Endodermal cell (in vitro differentiated cells): Measurements from ENCODE around the gene C6orf52. TPM values are rescaled to one million over a fixed set of nuclear protein-coding genes. Genes with fewer than 3 reads are reported as not detected.

Source experiments
- DNase-seq: peaks from one replicate; pipeline ENCODE4 v3.0.0-alpha.2; 2017
- H3K27ac ChIP-seq: 2 replicates; pipeline ENCODE4 v1.5.1; 2013; ENCODE audit warnings: mild to moderate bottlenecking, low read depth, low read length, moderate library complexity
- H3K27me3 ChIP-seq: 2 replicates; pipeline ENCODE4 v1.6.1; 2013; ENCODE audit warnings: mild to moderate bottlenecking, low read length, moderate library complexity; ENCODE audit not compliant: insufficient read depth, control insufficient read depth, poor library complexity, severe bottlenecking
- H3K36me3 ChIP-seq: 2 replicates; pipeline ENCODE4 v1.7.0; 2013; ENCODE audit warnings: mild to moderate bottlenecking, low read length, moderate library complexity; ENCODE audit not compliant: control insufficient read depth, insufficient read depth
- H3K4me1 ChIP-seq: one replicate; pipeline ENCODE4 v1.7.0; 2013; ENCODE audit warnings: low read length; ENCODE audit not compliant: control insufficient read depth, insufficient read depth
- H3K4me3 ChIP-seq: 2 replicates; pipeline ENCODE4 v1.5.1; 2013; ENCODE audit warnings: mild to moderate bottlenecking, low read length, moderate library complexity
- H3K9ac ChIP-seq: 2 replicates; pipeline ENCODE4 v1.6.1; 2013; ENCODE audit warnings: mild to moderate bottlenecking, low read length, moderate library complexity; ENCODE audit not compliant: poor library complexity, severe bottlenecking; ENCODE audit errors: extremely low read depth
- H3K9me3 ChIP-seq: 2 replicates; pipeline ENCODE4 v1.6.1; 2013; ENCODE audit warnings: mild to moderate bottlenecking, low read length, moderate library complexity; ENCODE audit not compliant: control insufficient read depth
- H3K27ac Mint-ChIP-seq: 2 replicates; pipeline ENCODE4 v1.8.0; 2020; ENCODE audit warnings: mixed read lengths
- H3K27me3 Mint-ChIP-seq: 2 replicates; pipeline ENCODE4 v1.8.0; 2021; ENCODE audit warnings: mild to moderate bottlenecking, mixed read lengths; ENCODE audit not compliant: insufficient read depth
- H3K36me3 Mint-ChIP-seq: 2 replicates; pipeline ENCODE4 v1.8.0; 2020; ENCODE audit warnings: low read depth, mixed read lengths
- H3K4me1 Mint-ChIP-seq: 2 replicates; pipeline ENCODE4 v1.8.0; 2020; ENCODE audit warnings: mixed read lengths
- H3K4me3 Mint-ChIP-seq: 2 replicates; pipeline ENCODE4 v1.8.0; 2020; ENCODE audit warnings: mild to moderate bottlenecking, moderate library complexity, mixed read lengths
- H3K9me3 Mint-ChIP-seq: 2 replicates; pipeline ENCODE4 v1.8.0; 2020; ENCODE audit warnings: mild to moderate bottlenecking, mixed read lengths
- WGBS, 2 experiments: methylation state at CpG; one replicate each; pipeline versions ENCODE4 v1.1.5 to v1.1.7; 2013; ENCODE audit warnings: missing lambda C conversion rate in 2 of 2, mixed read lengths in 1 of 2; ENCODE audit not compliant: insufficient coverage in 1 of 2, insufficient read length in 1 of 2; 5-methylcytosine and 5-hydroxymethylcytosine counted together
- total RNA-seq, 2 donors: library from RNA; stranded (reverse); fragmentation: NEBNext Ultra II Directional in 1 of 2; extraction: Animal tissue kit (Norgen Biotek cat#: 25700) in 1 of 2; gene quantifications; 2 replicates in 1 of 2; 3 replicates in 1 of 2; pipeline ENCODE4 v1.2.1, GENCODE V29; 2021
- TF ChIP-seq, protein P1 (sequence below): fragments of 200-600 bp; sonication (generic); conservative IDR thresholded peaks from 2 replicates; pipeline ENCODE4 v1.5.0; 2021; ENCODE audit warnings: antibody characterized with exemption, mild to moderate bottlenecking

Gene C6orf52
- total RNA-seq, 2 donors from 2014 or later: 1.7 to 1.9 TPM

DNA sequence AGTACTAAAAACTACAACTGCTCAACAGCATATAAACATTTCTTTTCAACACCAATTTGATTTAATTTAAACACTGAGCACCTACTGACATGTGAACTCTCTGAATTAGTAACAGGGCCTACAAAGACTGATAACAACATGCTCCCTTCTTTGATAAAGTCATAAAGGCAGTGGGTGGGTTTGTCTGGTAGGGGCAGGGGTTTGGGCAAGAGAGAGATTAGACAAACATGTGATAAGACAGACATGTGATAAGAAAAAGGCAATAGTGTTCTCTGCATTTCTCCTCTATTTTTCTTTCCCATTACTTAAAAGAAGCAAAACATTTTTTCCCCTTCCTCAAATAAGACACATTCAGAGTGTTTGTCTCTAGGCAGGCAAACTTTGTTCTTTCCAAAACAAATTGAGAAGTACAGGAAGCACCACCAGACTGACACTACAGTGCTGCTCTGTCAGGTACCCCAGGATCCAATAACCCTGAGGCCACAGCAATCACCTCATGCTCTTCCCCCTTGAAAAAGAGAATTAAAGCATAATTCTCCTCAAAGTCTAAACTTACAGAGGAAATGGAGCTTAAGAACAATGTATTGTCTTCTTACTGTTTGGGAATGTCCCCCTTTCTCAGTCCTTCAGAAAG lies 11.9 kb downstream of the C6orf52 start:
- H3K4me3 Mint-ChIP-seq: no peak overlapping the region
- H3K9me3 Mint-ChIP-seq: no peaks in the 10 kb centered on the region
- Histone ChIP-seq H3K27me3 (no peaks in the 10 kb centered on the region), H3K4me3 (peak overlapping the region; percentile 38), H3K36me3 (no peaks in the 10 kb centered on the region), H3K9ac (no peak overlapping the region), H3K4me1 (no peaks in the 10 kb centered on the region), H3K27ac (no peak overlapping the region), H3K9me3 (peaks cover 14% of the 10 kb centered on the region)
- no peaks in the 10 kb centered on the region for H3K27me3 Mint-ChIP-seq
- peaks cover 19% of the 10 kb centered on the region for H3K4me1 Mint-ChIP-seq
- H3K36me3 Mint-ChIP-seq: peaks cover 4% of the 10 kb centered on the region
- H3K27ac Mint-ChIP-seq: no peak overlapping the region
- no peak for DNase-seq
- TF ChIP-seq, protein P1, sequence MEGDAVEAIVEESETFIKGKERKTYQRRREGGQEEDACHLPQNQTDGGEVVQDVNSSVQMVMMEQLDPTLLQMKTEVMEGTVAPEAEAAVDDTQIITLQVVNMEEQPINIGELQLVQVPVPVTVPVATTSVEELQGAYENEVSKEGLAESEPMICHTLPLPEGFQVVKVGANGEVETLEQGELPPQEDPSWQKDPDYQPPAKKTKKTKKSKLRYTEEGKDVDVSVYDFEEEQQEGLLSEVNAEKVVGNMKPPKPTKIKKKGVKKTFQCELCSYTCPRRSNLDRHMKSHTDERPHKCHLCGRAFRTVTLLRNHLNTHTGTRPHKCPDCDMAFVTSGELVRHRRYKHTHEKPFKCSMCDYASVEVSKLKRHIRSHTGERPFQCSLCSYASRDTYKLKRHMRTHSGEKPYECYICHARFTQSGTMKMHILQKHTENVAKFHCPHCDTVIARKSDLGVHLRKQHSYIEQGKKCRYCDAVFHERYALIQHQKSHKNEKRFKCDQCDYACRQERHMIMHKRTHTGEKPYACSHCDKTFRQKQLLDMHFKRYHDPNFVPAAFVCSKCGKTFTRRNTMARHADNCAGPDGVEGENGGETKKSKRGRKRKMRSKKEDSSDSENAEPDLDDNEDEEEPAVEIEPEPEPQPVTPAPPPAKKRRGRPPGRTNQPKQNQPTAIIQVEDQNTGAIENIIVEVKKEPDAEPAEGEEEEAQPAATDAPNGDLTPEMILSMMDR: no peak

DNA sequence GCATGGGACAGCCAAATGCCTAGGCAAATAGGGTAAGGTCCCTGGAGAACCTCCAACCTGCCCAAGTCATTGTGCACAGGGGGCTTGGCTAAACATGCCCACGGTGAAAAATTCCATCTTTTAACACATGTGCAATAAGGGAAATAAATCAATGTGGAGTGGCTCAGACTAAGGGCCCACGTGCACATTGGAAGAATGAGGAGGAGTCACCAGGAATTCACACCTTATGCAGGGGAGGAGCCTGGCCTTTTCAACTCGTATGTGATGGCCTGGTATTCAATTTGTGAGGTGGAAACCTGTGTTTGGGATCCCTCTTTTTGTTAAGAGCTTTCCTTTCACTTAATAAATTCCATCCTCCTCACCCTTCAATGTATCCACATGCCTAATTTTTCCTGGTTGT lies 12.6 kb downstream of the C6orf52 start:
- H3K27ac Mint-ChIP-seq: no peak overlapping the region
- H3K4me1 Mint-ChIP-seq: peaks cover 13% of the 10 kb centered on the region
- Histone ChIP-seq H3K9me3 (peaks cover 14% of the 10 kb centered on the region), H3K27me3 (no peaks in the 10 kb centered on the region), H3K9ac (no peak overlapping the region), H3K27ac (no peak overlapping the region), H3K4me3 (peak overlapping the region; percentile 30), H3K4me1 (no peaks in the 10 kb centered on the region), H3K36me3 (no peaks in the 10 kb centered on the region)
- 76 to 82% methylated on average over 2 to 3 of the region's 3 CpGs for WGBS, 2 experiments
- H3K27me3 Mint-ChIP-seq: no peaks in the 10 kb centered on the region
- peak; percentile 68 for DNase-seq
- TF ChIP-seq, protein P1: no peak
- H3K36me3 Mint-ChIP-seq: peaks cover 4% of the 10 kb centered on the region
- H3K9me3 Mint-ChIP-seq: no peaks in the 10 kb centered on the region
- no peak overlapping the region for H3K4me3 Mint-ChIP-seq

DNA sequence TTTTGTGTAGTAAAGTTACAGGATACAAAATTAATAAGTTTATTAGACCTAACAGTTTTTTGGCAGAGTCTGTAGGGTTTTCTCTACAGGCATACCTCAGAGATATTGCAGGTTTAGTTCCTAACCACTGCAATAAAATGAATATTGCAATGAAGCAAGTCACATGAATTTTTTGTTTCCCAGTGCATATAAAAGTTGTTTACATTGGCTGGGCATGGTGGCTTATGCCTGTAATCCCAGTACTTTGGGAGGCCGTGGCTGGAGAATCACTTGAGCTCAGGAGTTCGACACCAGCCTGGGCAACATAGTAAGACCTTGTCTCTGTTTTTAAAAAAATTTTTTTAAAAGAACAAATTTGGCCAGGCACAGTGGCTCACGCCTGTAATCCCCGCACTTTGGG lies 16.0 kb downstream of the C6orf52 start:
- Histone ChIP-seq H3K9me3 (peaks cover 14% of the 10 kb centered on the region), H3K36me3 (no peaks in the 10 kb centered on the region), H3K27ac (no peak overlapping the region), H3K9ac (no peak overlapping the region), H3K4me1 (no peaks in the 10 kb centered on the region), H3K4me3 (no peak overlapping the region), H3K27me3 (no peaks in the 10 kb centered on the region)
- TF ChIP-seq, protein P1: no peak
- Mint-ChIP-seq H3K27ac (no peak overlapping the region), H3K9me3 (no peaks in the 10 kb centered on the region), H3K36me3 (peaks cover 4% of the 10 kb centered on the region), H3K27me3 (no peaks in the 10 kb centered on the region), H3K4me3 (no peak overlapping the region), H3K4me1 (peaks cover 13% of the 10 kb centered on the region)
- no peak for DNase-seq
- WGBS, 2 experiments: 93 to 94% methylated on average over 4 of the region's 4 CpGs
